HEK293 (cell line): ENCODE measurements around the gene KLK13.

Experiments used
- CTCF ChIA-PET: fragments of 350-600 bp; formaldehyde crosslinking; extraction: SDS; loops from one replicate; lab custom pipeline; 2021; ENCODE audit warnings: antibody characterized with exemption; lab: Yijun Ruan, JAX
- POLR2A ChIA-PET: fragments of 300-600 bp; formaldehyde crosslinking; extraction: SDS; loops from one replicate; lab custom pipeline; 2020; ENCODE audit warnings: antibody characterized with exemption, inconsistent platforms; lab: Yijun Ruan, JAX
- H3K27ac ChIP-seq: fragments of 200-500 bp; sonication (Bioruptor generic); 2 replicates; pipeline ENCODE4 v1.5.1; 2014; ENCODE audit warnings: low read depth, low read length, control low read depth, inconsistent platforms; ENCODE audit errors: extremely low read depth
- H3K36me3 ChIP-seq, 2 experiments: fragments of 200-500 bp in 1 of 2; sonication (Bioruptor generic) in 1 of 2; 1 replicate in 1 of 2; 2 replicates in 1 of 2; pipeline ENCODE4 v1.5.1; 2014 to 2017; ENCODE audit warnings: inconsistent platforms in 2 of 2, low read length in 2 of 2; ENCODE audit not compliant: control insufficient read depth in 2 of 2, insufficient read depth in 1 of 2
- H3K4me1 ChIP-seq: fragments of 200-500 bp; sonication (Bioruptor generic); 2 replicates; pipeline ENCODE4 v1.5.1; 2014; ENCODE audit warnings: mild to moderate bottlenecking, low read length, inconsistent platforms; ENCODE audit not compliant: control insufficient read depth, insufficient read depth
- H3K4me3 ChIP-seq: 2 replicates; pipeline ENCODE4 v1.5.1; 2011; ENCODE audit warnings: low read depth, mild to moderate bottlenecking, control low read depth, low read length, moderate library complexity
- H3K9me3 ChIP-seq: fragments of 200-500 bp; sonication (Bioruptor generic); 2 replicates; pipeline ENCODE4 v1.5.1; 2014; ENCODE audit warnings: low read depth, low read length, inconsistent platforms; ENCODE audit not compliant: control insufficient read depth, insufficient read depth
- SCRT2 ChIP-seq: fragments of 450-650 bp; formaldehyde crosslinking; IDR thresholded peaks from 2 replicates; pipeline ENCODE4 v1.5.1; 2016; ENCODE audit warnings: missing biosample characterization, missing genetic modification characterization
- SETDB1 ChIP-seq: IDR thresholded peaks from one replicate; pipeline ENCODE4 v1.6.1; 2017; ENCODE audit warnings: mild to moderate bottlenecking, low read length, moderate library complexity, mixed read lengths; ENCODE audit not compliant: insufficient read length
- SP2 ChIP-seq: fragments of 450-650 bp; formaldehyde crosslinking; IDR thresholded peaks from 2 replicates; pipeline ENCODE4 v1.5.1; 2016; ENCODE audit warnings: missing biosample characterization, missing genetic modification characterization
- ZNF138 ChIP-seq: fragments of 450-650 bp; formaldehyde crosslinking; IDR thresholded peaks from 2 replicates; pipeline ENCODE4 v1.5.1; 2016; ENCODE audit warnings: missing biosample characterization, missing genetic modification characterization, borderline replicate concordance
- ZNF16 ChIP-seq: fragments of 450-650 bp; formaldehyde crosslinking; IDR thresholded peaks from 2 replicates; pipeline ENCODE4 v1.5.1; 2016; ENCODE audit warnings: low read depth, missing biosample characterization, missing genetic modification characterization
- ZNF202 ChIP-seq: fragments of 450-650 bp; formaldehyde crosslinking; IDR thresholded peaks from 2 replicates; pipeline ENCODE4 v1.5.1; 2016; ENCODE audit warnings: missing biosample characterization, missing genetic modification characterization, borderline replicate concordance
- ZNF23 ChIP-seq: fragments of 450-650 bp; formaldehyde crosslinking; IDR thresholded peaks from 2 replicates; pipeline ENCODE4 v1.5.1; 2016; ENCODE audit warnings: missing biosample characterization, missing genetic modification characterization, borderline replicate concordance
- ZNF341 ChIP-seq: fragments of 450-650 bp; formaldehyde crosslinking; IDR thresholded peaks from 2 replicates; pipeline ENCODE4; 2016; ENCODE audit warnings: low read depth, missing biosample characterization, missing genetic modification characterization
- ZNF354C ChIP-seq: fragments of 450-650 bp; formaldehyde crosslinking; IDR thresholded peaks from 2 replicates; pipeline ENCODE4 v1.5.1; 2016; ENCODE audit warnings: missing biosample characterization, missing genetic modification characterization, low read depth, borderline replicate concordance
- ZNF366 ChIP-seq: fragments of 450-650 bp; formaldehyde crosslinking; conservative IDR thresholded peaks from 2 replicates; pipeline ENCODE4 v1.5.1; 2016; ENCODE audit warnings: missing biosample characterization, missing genetic modification characterization
- ZNF510 ChIP-seq: fragments of 450-650 bp; formaldehyde crosslinking; IDR thresholded peaks from 2 replicates; pipeline ENCODE4 v1.5.1; 2018; ENCODE audit warnings: mild to moderate bottlenecking, missing genetic modification characterization, missing biosample characterization; ENCODE audit not compliant: insufficient replicate concordance
- ZNF514 ChIP-seq: fragments of 450-650 bp; formaldehyde crosslinking; IDR thresholded peaks from 2 replicates; pipeline ENCODE4 v1.5.1; 2016; ENCODE audit warnings: missing biosample characterization, missing genetic modification characterization
- ZNF530 ChIP-seq: fragments of 450-650 bp; formaldehyde crosslinking; IDR thresholded peaks from 2 replicates; pipeline ENCODE4 v1.5.1; 2016; ENCODE audit warnings: low read depth, missing biosample characterization, missing genetic modification characterization
- ZNF558 ChIP-seq: fragments of 450-650 bp; formaldehyde crosslinking; IDR thresholded peaks from 2 replicates; pipeline ENCODE4 v1.5.1; 2016; ENCODE audit warnings: missing biosample characterization, missing genetic modification characterization
- ZNF624 ChIP-seq: fragments of 450-650 bp; formaldehyde crosslinking; IDR thresholded peaks from 2 replicates; pipeline ENCODE4 v1.5.1; 2017; ENCODE audit warnings: missing biosample characterization, missing genetic modification characterization
- ZNF707 ChIP-seq: fragments of 450-650 bp; formaldehyde crosslinking; IDR thresholded peaks from 2 replicates; pipeline ENCODE4 v1.5.1; 2016; ENCODE audit warnings: missing biosample characterization, missing genetic modification characterization
- ZNF792 ChIP-seq: fragments of 450-650 bp; formaldehyde crosslinking; IDR thresholded peaks from 2 replicates; pipeline ENCODE4 v1.5.1; 2016; ENCODE audit warnings: missing biosample characterization, missing genetic modification characterization
- ZSCAN30 ChIP-seq: fragments of 450-650 bp; IDR thresholded peaks from 2 replicates; pipeline ENCODE4 v1.5.1; 2018; ENCODE audit warnings: missing biosample characterization, mild to moderate bottlenecking, missing genetic modification characterization, moderate library complexity
- TF ChIP-seq, protein P1 (sequence below): fragments of 450-650 bp; formaldehyde crosslinking; IDR thresholded peaks from 2 replicates; pipeline ENCODE4 v1.5.1; 2016; ENCODE audit warnings: missing biosample characterization, missing genetic modification characterization
- TF ChIP-seq, protein P2 (sequence below): fragments of 450-650 bp; formaldehyde crosslinking; IDR thresholded peaks from 2 replicates; pipeline ENCODE4 v1.5.1; 2016; ENCODE audit warnings: missing biosample characterization, missing genetic modification characterization, low read depth

KLK13 gene

GRCh38 chr19:51059715-51060114 lies 5.2 kb downstream of the KLK13 start:
- TF ChIP-seq, protein P1, sequence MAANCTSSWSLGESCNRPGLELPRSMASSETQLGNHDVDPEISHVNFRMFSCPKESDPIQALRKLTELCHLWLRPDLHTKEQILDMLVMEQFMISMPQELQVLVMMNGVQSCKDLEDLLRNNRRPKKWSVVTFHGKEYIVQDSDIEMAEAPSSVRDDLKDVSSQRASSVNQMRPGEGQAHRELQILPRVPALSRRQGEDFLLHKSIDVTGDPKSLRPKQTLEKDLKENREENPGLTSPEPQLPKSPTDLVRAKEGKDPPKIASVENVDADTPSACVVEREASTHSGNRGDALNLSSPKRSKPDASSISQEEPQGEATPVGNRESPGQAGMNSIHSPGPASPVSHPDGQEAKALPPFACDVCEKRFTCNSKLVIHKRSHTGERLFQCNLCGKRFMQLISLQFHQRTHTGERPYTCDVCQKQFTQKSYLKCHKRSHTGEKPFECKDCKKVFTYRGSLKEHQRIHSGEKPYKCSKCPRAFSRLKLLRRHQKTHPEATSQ (tag by site-specific recombination): no peak
- no peak for TF ChIP-seq ZSCAN30 (tag by site-specific recombination)
- TF ChIP-seq ZNF530: no peak
- H3K4me1 ChIP-seq: no peaks in the 10 kb centered on the region
- H3K36me3 ChIP-seq: no peaks in the 10 kb centered on the region
- H3K4me3 ChIP-seq: no peak overlapping the region
- ChIA-PET POLR2A (interaction anchor here (0.6 kb wide), 1 partner anchor 42 kb away, joined by 9 read pairs; no protein-coding TSS in a partner anchor), CTCF (interaction anchor here (0.9 to 1.0 kb wide), 2 partner anchors 37 to 38 kb away, joined by 3 read pairs; no protein-coding TSS in a partner anchor)
- H3K9me3 ChIP-seq: no peaks in the 10 kb centered on the region
- H3K27ac ChIP-seq: no peak overlapping the region

- Histone ChIP-seq H3K9me3 (no peaks in the 10 kb centered on the region), H3K27ac (no peak overlapping the region), H3K36me3 (no peaks in the 10 kb centered on the region), H3K4me3 (no peak overlapping the region), H3K4me1 (no peaks in the 10 kb centered on the region)
- TF ChIP-seq ZNF624: no peak
- TF ChIP-seq ZNF792 (tag by site-specific recombination): no peak
- TF ChIP-seq, protein P1 (tag by site-specific recombination): no peak
- TF ChIP-seq ZNF514 (tag by site-specific recombination): no peak
- no peak for TF ChIP-seq SP2
- no peak for TF ChIP-seq ZNF341 (tag by site-specific recombination)
- TF ChIP-seq, protein P2, sequence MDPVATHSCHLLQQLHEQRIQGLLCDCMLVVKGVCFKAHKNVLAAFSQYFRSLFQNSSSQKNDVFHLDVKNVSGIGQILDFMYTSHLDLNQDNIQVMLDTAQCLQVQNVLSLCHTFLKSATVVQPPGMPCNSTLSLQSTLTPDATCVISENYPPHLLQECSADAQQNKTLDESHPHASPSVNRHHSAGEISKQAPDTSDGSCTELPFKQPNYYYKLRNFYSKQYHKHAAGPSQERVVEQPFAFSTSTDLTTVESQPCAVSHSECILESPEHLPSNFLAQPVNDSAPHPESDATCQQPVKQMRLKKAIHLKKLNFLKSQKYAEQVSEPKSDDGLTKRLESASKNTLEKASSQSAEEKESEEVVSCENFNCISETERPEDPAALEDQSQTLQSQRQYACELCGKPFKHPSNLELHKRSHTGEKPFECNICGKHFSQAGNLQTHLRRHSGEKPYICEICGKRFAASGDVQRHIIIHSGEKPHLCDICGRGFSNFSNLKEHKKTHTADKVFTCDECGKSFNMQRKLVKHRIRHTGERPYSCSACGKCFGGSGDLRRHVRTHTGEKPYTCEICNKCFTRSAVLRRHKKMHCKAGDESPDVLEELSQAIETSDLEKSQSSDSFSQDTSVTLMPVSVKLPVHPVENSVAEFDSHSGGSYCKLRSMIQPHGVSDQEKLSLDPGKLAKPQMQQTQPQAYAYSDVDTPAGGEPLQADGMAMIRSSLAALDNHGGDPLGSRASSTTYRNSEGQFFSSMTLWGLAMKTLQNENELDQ (tag by site-specific recombination): no peak
- no peak for TF ChIP-seq ZNF16 (tag by site-specific recombination)
- no peak for TF ChIP-seq ZNF138
- no peak for TF ChIP-seq ZNF510 (tag by site-specific recombination)
- TF ChIP-seq ZNF558 (tag by site-specific recombination): no peak
- TF ChIP-seq ZNF202 (tag by site-specific recombination): no peak
- no peak for TF ChIP-seq ZNF707 (tag by site-specific recombination)
- CTCF ChIA-PET: interaction anchor here (0.5 kb wide), 1 partner anchor 103 kb away, joined by 3 read pairs; no protein-coding TSS in a partner anchor
- POLR2A ChIA-PET: no interaction called here
Observed at GRCh38 chr19:51055866-51056265, 9.0 kb downstream of the KLK13 start.

DNA sequence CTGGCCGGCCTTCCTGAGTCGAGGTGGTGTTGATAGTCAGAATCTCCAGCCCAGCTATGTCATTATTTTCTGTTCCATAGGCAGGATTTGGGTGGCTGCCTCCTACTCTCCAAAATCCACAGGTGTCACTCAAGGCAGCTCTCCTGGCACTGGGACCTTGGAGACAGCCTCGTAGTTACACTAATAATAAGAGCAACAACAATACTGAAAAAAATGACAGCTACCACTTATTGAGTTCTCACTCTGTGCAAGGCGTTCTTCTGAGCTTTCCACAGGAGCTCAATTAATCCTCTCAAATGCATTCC lies 17.9 kb downstream of the KLK13 start:
- ChIA-PET POLR2A (no interaction called here), CTCF (interaction anchor here (0.9 to 1.1 kb wide), 3 partner anchors 25 to 50 kb away, joined by 3 read pairs; no protein-coding TSS in a partner anchor)
- H3K4me3 ChIP-seq: no peak overlapping the region
- no peaks in the 10 kb centered on the region for H3K4me1 ChIP-seq
- H3K9me3 ChIP-seq: no peaks in the 10 kb centered on the region
- no peaks in the 10 kb centered on the region for H3K36me3 ChIP-seq
- H3K27ac ChIP-seq: no peak overlapping the region
- TF ChIP-seq SCRT2 (tag by site-specific recombination) (peak; percentile 56), ZNF23 (tag by site-specific recombination) (no peak), ZNF366 (no peak), SETDB1 (no peak), ZNF354C (no peak), SP2 (no peak)
- TF ChIP-seq, all 188 proteins: peak for 1
